Upper lobe of left lung (tissue), 6 donors: Measurements from ENCODE around the gene CCNH. TPM values are rescaled to one million over a fixed set of nuclear protein-coding genes. Genes with fewer than 3 reads are reported as not detected.

Source experiments
- ATAC-seq, 2 donors: fragments of 200-7000 bp; cut with Tn5 transposase; one replicate each; pipeline ENCODE4 v1.9.1; 2022; ENCODE audit warnings: mild to moderate bottlenecking in 2 of 2, moderate library complexity in 2 of 2; ENCODE audit not compliant: low FRiP score in 2 of 2
- DNase-seq, 2 donors: peaks; one replicate each; pipeline ENCODE4 v3.0.0-alpha.2; 2019 to 2020
- H3K27ac ChIP-seq, 4 donors: fragments of 200-600 bp; sonication (generic); one replicate each; pipeline ENCODE4 v1.5.1; 2016 to 2019
- H3K27me3 ChIP-seq, 4 donors: fragments of 200-600 bp; sonication (generic); one replicate each; pipeline ENCODE4 v1.5.1; 2017 to 2019
- H3K36me3 ChIP-seq, 4 donors: fragments of 200-600 bp; sonication (generic); one replicate each; pipeline ENCODE4 v1.5.1; 2016 to 2019
- H3K4me1 ChIP-seq, 4 donors: fragments of 200-600 bp; sonication (generic); one replicate each; pipeline ENCODE4 v1.5.1; 2018 to 2019
- H3K4me3 ChIP-seq, 4 donors: fragments of 200-600 bp; sonication (generic); one replicate each; pipeline ENCODE4 v1.5.1; 2017 to 2019; ENCODE audit warnings: mild to moderate bottlenecking in 2 of 4, moderate library complexity in 1 of 4
- H3K9me3 ChIP-seq, 4 donors: fragments of 200-600 bp; sonication (generic); one replicate each; pipeline ENCODE4 v1.5.1; 2018 to 2019
- EP300 ChIP-seq, 4 donors: sonication (generic); formaldehyde crosslinking; IDR thresholded peaks; one replicate each; pipeline ENCODE4 v1.5.1; 2017; ENCODE audit warnings: antibody characterized with exemption in 4 of 4, control low read depth in 2 of 4
- POLR2A ChIP-seq, 4 donors: fragments of 450-650 bp; IDR thresholded peaks; one replicate each; pipeline ENCODE4 v1.5.1; 2016 to 2017; ENCODE audit warnings: antibody characterized with exemption in 4 of 4, mild to moderate bottlenecking in 2 of 4
- POLR2AphosphoS5 ChIP-seq, 2 donors: sonication (generic); formaldehyde crosslinking; IDR thresholded peaks; one replicate each; pipeline ENCODE4 v1.5.1; 2017; ENCODE audit warnings: antibody characterized with exemption in 2 of 2
- WGBS, 2 donors: methylation state at CpG; one replicate each; pipeline ENCODE4 v1.1.5; 2017 to 2018; 5-methylcytosine and 5-hydroxymethylcytosine counted together
- total RNA-seq, 6 donors: library from RNA; depleted of rRNA in 4 of 6; stranded (reverse); fragments of >200 nt in 4 of 6; gene quantifications; one replicate each; pipeline versions ENCODE4 v1.1.0 to v1.2.1, GENCODE V29; 2016 to 2021
- TF ChIP-seq, protein P1 (sequence below), 6 experiments: fragments of 450-650 bp in 4 of 6; fragments of 200-600 bp in 2 of 6; sonication (generic) in 2 of 6; IDR thresholded peaks; one replicate each; pipeline ENCODE4 v1.5.1; 2016 to 2019; ENCODE audit warnings: antibody characterized with exemption in 6 of 6
- donor health status: DM: no; HTN: no; CAD: no; lungs with moderate emphysema.
- donor health status: DM: no; HTN: yes; CAD: no; lungs with severe emphysema.

The CCNH gene
- total RNA-seq, 6 donors from 2014 or later, result 39.1 to 232 (median 73.4) TPM

DNA sequence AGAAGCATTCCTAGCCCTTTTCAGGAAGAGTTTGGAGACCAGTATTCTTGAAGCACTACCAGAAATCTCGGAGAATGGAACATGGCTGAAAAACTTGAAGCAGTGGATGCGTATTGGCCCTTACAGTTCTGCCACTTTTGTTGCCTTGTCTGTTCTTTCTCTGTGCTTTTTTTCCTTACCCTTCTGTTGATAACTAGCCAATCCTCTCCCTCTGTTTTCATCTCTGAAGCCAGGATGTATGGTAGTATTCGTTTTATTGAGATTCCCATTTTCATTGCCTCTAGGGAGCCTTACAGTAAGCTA is 564 bp upstream of the CCNH start:
- peaks cover 5 to 15% (median 14%) of the 10 kb centered on the region in 4 donors for H3K4me1 ChIP-seq
- H3K36me3 ChIP-seq, result peaks cover 0 to 22% (median 3%) of the 10 kb centered on the region in 4 donors
- H3K4me3 ChIP-seq, result peak overlapping the region in 3 of 4 donors; percentile 62 to 65 (median 65)
- no peaks in the 10 kb centered on the region for H3K27me3 ChIP-seq
- H3K9me3 ChIP-seq, result no peaks in the 10 kb centered on the region
- H3K27ac ChIP-seq, result peak overlapping the region; percentile 95 to 99 (median 98)
- 60 to 61% methylated on average over 3 of the region's 3 CpGs for WGBS, 2 donors
- ATAC-seq (no peak), DNase-seq (no peak)
- TF ChIP-seq, protein P1, sequence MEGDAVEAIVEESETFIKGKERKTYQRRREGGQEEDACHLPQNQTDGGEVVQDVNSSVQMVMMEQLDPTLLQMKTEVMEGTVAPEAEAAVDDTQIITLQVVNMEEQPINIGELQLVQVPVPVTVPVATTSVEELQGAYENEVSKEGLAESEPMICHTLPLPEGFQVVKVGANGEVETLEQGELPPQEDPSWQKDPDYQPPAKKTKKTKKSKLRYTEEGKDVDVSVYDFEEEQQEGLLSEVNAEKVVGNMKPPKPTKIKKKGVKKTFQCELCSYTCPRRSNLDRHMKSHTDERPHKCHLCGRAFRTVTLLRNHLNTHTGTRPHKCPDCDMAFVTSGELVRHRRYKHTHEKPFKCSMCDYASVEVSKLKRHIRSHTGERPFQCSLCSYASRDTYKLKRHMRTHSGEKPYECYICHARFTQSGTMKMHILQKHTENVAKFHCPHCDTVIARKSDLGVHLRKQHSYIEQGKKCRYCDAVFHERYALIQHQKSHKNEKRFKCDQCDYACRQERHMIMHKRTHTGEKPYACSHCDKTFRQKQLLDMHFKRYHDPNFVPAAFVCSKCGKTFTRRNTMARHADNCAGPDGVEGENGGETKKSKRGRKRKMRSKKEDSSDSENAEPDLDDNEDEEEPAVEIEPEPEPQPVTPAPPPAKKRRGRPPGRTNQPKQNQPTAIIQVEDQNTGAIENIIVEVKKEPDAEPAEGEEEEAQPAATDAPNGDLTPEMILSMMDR (IDR thresholded peaks at IDR 0.05), result no peak
- TF ChIP-seq POLR2AphosphoS5 (IDR thresholded peaks at IDR 0.05) (no peak), EP300 (IDR thresholded peaks at IDR 0.05) (no peak), POLR2A (IDR thresholded peaks at IDR 0.05) (no peak)

DNA sequence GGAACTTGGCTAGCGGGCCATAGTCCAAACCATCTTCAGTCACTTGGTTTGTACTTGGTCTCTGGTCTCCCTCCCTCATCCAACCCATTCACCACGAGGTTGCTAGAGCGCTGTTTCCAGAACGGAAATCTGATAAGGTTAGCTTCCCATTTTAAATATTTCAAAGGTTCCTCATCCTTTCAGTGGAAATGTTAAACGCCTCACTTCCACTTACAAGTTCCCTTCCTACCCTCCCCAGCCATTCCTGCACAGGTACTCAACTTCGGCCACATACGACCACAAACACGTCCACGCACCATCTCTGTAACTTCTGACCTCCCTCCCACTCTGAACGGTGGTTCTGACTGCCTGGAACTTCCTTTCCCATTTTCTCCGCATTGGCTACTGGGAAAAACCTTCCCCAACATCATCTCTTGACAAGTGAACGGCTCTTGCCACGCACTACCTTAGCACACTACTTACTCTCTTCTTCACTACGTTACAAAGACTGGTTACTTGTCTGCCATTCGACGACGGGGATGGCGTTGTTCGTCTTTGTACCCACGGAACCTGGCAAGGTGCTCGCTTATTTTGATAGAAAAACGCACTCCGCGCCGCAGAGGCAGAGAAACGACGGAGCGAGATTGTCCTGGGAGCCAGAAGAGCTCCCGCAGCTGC is 629 bp downstream of the CCNH start:
- no peaks in the 10 kb centered on the region for H3K9me3 ChIP-seq
- H3K4me3 ChIP-seq, result peak overlapping the region; percentile 62 to 79 (median 65)
- TF ChIP-seq POLR2AphosphoS5 (IDR thresholded peaks at IDR 0.05), result peak in 1 of 2 donors; percentile 22
- TF ChIP-seq EP300 (IDR thresholded peaks at IDR 0.05), result no peak
- H3K27ac ChIP-seq, result peak overlapping the region; percentile 95 to 99 (median 98)
- peaks cover 9 to 34% (median 10%) of the 10 kb centered on the region in 4 donors for H3K36me3 ChIP-seq
- no peaks in the 10 kb centered on the region for H3K27me3 ChIP-seq
- DNase-seq (peak in 1 of 2 donors; percentile 36), ATAC-seq (peak; percentile 66 to 71)
- H3K4me1 ChIP-seq, result peaks cover 5 to 15% (median 14%) of the 10 kb centered on the region in 4 donors
- 0 to 1% methylated on average over 27 to 29 of the region's 29 CpGs for WGBS, 2 donors

DNA sequence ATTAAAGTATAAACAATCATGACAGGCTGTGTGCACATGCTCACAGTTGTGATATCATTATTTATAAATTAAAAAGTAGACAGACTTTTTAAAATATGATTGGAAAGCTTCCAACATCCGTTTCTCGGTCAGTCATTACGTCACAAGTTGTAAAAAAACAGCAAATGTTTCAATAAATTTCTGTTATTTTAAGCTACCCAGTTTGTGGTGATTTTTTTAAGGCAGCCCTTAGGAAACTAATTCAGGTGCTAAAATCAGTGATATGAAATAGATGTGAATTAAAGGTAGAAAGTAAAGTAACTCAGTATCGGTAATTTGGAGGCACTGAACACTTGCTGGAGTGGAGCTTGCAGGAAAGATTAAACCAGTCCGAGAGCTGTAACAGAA is 1.2 kb downstream of the CCNH start:
- H3K27me3 ChIP-seq, result no peaks in the 10 kb centered on the region
- H3K9me3 ChIP-seq, result no peaks in the 10 kb centered on the region
- DNase-seq (no peak), ATAC-seq (no peak)
- peak overlapping the region; percentile 95 to 99 (median 98) for H3K27ac ChIP-seq
- TF ChIP-seq POLR2AphosphoS5 (IDR thresholded peaks at IDR 0.05) (no peak), EP300 (IDR thresholded peaks at IDR 0.05) (no peak), POLR2A (IDR thresholded peaks at IDR 0.05) (no peak)
- TF ChIP-seq, protein P1 (IDR thresholded peaks at IDR 0.05), result no peak
- H3K36me3 ChIP-seq, result peaks cover 9 to 39% (median 16%) of the 10 kb centered on the region in 4 donors
- H3K4me1 ChIP-seq, result peaks cover 5 to 15% (median 14%) of the 10 kb centered on the region in 4 donors
- peak overlapping the region; percentile 62 to 79 (median 65) for H3K4me3 ChIP-seq
- 1 to 7% methylated on average over 5 of the region's 5 CpGs for WGBS, 2 donors

DNA sequence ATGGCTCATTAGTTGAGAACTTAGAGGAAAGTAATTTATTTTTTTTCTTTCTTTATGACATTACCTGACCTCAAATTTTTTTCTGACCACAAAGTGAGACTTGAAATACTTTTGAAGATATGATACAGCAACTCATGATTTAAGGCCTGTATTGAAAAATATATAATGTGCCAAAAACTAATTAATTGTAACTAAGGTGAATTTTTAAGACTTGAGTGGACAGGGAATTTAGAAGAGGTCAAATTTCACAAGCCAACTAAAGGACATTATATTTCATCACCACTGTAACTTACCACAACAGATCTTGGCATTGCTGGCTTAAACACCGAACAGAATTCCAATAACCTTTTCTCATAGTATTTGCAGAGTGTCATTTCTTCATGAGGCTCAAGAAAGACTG is 1.8 kb downstream of the CCNH start:
- no peak for ATAC-seq
- Histone ChIP-seq H3K27me3 (no peaks in the 10 kb centered on the region), H3K27ac (peak overlapping the region in 2 of 4 donors; percentile 99), H3K4me3 (peak overlapping the region in 1 of 4 donors; percentile 62), H3K36me3 (peaks cover 9 to 46% (median 19%) of the 10 kb centered on the region in 4 donors), H3K9me3 (no peaks in the 10 kb centered on the region), H3K4me1 (peaks cover 5 to 15% (median 14%) of the 10 kb centered on the region in 4 donors)
- 51 to 55% methylated on average over 1 of the region's 1 CpG for WGBS, 2 donors
- TF ChIP-seq, protein P1 (IDR thresholded peaks at IDR 0.05), result no peak
- TF ChIP-seq POLR2AphosphoS5 (IDR thresholded peaks at IDR 0.05) (no peak), POLR2A (IDR thresholded peaks at IDR 0.05) (no peak), EP300 (IDR thresholded peaks at IDR 0.05) (no peak)
- no peak for DNase-seq

DNA sequence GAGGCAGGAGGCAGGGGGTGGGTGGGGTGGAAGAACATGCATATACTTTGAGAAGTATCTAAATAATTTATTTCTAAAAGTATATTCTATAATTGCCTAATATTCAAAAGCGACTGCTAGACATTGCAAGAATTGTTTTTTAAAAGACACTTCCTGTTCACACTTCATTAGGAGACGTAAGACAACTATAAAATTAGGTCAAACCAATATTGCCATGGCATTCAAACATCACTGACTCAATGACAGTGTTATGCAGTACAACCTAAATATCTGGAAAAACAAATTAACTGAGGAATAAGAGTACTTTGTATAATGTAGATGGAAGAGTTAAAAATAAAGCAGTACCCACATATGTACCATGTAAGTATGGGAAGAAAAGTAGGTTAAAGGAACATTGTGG is 4.5 kb downstream of the CCNH start:
- Histone ChIP-seq H3K27ac (no peak overlapping the region), H3K4me1 (peaks cover 5 to 15% (median 13%) of the 10 kb centered on the region in 4 donors), H3K9me3 (no peaks in the 10 kb centered on the region), H3K36me3 (peaks cover 17 to 73% (median 30%) of the 10 kb centered on the region in 4 donors), H3K27me3 (no peaks in the 10 kb centered on the region), H3K4me3 (no peak overlapping the region)
- ATAC-seq (no peak), DNase-seq (no peak)
- WGBS, 2 donors, result 56 to 77% methylated on average over 2 of the region's 2 CpGs
- no peak for TF ChIP-seq EP300 (IDR thresholded peaks at IDR 0.05)
- no peak for TF ChIP-seq POLR2AphosphoS5 (IDR thresholded peaks at IDR 0.05)
- TF ChIP-seq POLR2A (IDR thresholded peaks at IDR 0.05), result no peak
- TF ChIP-seq, protein P1 (IDR thresholded peaks at IDR 0.05), result no peak
